K562 (cell line): ENCODE results near the gene RARRES2. TPM values are rescaled to one million over a fixed set of nuclear protein-coding genes. Genes with fewer than 3 reads are reported as not detected.

ENCODE experiments used
- ELF1 ChIP-seq: fragments of 200-800 bp; sonication (Bioruptor generic); IDR thresholded peaks from 2 replicates; pipeline ENCODE4 v1.6.1; 2016; ENCODE audit warnings: missing genetic modification characterization, missing compliant biosample characterization
- IFI16 ChIP-seq: fragments of 250-450 bp; sonication (Bioruptor Pico); IDR thresholded peaks from 2 replicates; pipeline ENCODE4 v2.1.2; 2022; ENCODE audit warnings: mild to moderate bottlenecking, inconsistent platforms
- MTA2 ChIP-seq: fragments of 450-650 bp; IDR thresholded peaks from 2 replicates; pipeline ENCODE4 v1.6.1; 2016; ENCODE audit warnings: low read depth
- NFIX ChIP-seq: fragments of 250-450 bp; sonication (Bioruptor Pico); IDR thresholded peaks from 2 replicates; pipeline ENCODE4 v1.4.0; 2020; ENCODE audit warnings: low read depth, mild to moderate bottlenecking, moderate library complexity
- PPARD ChIP-seq: fragments of 250-450 bp; sonication (Bioruptor Pico); IDR thresholded peaks from 2 replicates; pipeline ENCODE4 v1.8.0; 2022; ENCODE audit warnings: inconsistent platforms, mild to moderate bottlenecking, moderate library complexity
- PTTG1 ChIP-seq: fragments of 450-650 bp; IDR thresholded peaks from 2 replicates; pipeline ENCODE4 v1.6.1; 2016; ENCODE audit warnings: low read depth, mild to moderate bottlenecking, missing genetic modification characterization, missing compliant biosample characterization
- ZFP36 ChIP-seq: fragments of 150-350 bp; IDR thresholded peaks from 2 replicates; pipeline ENCODE4 v1.6.1; 2018; ENCODE audit warnings: low read length, low read depth; ENCODE audit not compliant: partially characterized antibody
- polyA plus RNA-seq, 8 experiments: library from polyadenylated mRNA; depleted of rRNA in 4 of 8; stranded (reverse) in 5 of 8; unstranded in 3 of 8; fragments of >200 nt; fragmentation: Nextera tagmentation in 2 of 8; fragmentation: Illumina TruSeq in 1 of 8; extraction: Ambion mirVana in 2 of 8; extraction: Trizol in 1 of 8; gene quantifications; 2 replicates each; pipeline versions ENCODE4 v1.2.1 to v1.2.3, GENCODE V29; 2011 to 2014; ENCODE audit warnings: inconsistent platforms in 1 of 8, missing spikeins in 1 of 8
- total RNA-seq, 7 experiments: library from RNA; depleted of rRNA in 6 of 7; stranded (reverse); fragments of >200 nt in 6 of 7; fragmentation: Illumina TruSeq in 2 of 7; extraction: Trizol in 2 of 7; gene quantifications; 2 replicates each; pipeline versions ENCODE4 v1.2.1 to v1.2.3, GENCODE V29; 2011 to 2021; ENCODE audit warnings: low replicate concordance in 1 of 7
- TF ChIP-seq, protein P1 (sequence below): fragments of 450-650 bp; IDR thresholded peaks from 2 replicates; pipeline ENCODE4 v1.6.1; 2016; ENCODE audit warnings: low read depth

RARRES2 gene
- total and polyA plus RNA-seq, 9 of the 15 experiments (the other 6 are each of a cell fraction or from before 2014, with no cell fraction given) = 0.11 to 1.7 (median 0.23) TPM; not detected in 6

DNA sequence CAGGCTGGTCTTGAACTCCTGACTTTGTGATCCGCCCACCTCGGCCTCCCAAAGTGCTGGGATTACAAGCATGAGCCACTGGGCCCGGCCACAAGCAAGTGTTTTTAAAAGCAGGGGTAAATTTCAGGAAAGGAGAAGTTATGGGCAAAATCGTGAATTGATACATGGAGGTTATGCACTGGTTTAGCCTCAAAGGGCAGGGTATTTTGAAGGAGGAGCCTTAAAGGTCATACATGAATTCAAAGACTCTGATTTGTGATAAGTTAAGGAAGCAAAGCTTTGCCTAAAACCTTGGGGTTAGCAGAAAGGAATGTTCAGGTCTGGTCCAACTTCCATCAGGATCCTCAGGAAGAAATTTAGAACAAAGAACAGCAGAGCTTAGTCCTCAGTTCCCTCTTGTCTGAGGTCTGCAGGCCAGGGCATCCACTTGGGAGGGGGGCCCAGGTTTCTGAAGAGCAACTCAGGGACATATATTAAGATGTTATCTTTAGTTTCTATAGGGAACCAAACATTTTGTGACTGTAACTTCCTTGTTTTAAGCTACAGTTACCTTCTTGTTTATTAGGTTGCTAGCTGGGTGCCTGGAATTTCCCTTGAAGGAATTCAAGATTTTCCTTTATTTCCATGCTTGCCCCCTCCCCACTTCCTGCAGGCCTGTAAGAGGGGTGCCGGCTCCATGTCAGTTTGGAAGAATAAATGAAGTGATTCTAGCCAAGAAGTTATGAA is 24.4 kb upstream of the RARRES2 start (continued):
- TF ChIP-seq, protein P1, sequence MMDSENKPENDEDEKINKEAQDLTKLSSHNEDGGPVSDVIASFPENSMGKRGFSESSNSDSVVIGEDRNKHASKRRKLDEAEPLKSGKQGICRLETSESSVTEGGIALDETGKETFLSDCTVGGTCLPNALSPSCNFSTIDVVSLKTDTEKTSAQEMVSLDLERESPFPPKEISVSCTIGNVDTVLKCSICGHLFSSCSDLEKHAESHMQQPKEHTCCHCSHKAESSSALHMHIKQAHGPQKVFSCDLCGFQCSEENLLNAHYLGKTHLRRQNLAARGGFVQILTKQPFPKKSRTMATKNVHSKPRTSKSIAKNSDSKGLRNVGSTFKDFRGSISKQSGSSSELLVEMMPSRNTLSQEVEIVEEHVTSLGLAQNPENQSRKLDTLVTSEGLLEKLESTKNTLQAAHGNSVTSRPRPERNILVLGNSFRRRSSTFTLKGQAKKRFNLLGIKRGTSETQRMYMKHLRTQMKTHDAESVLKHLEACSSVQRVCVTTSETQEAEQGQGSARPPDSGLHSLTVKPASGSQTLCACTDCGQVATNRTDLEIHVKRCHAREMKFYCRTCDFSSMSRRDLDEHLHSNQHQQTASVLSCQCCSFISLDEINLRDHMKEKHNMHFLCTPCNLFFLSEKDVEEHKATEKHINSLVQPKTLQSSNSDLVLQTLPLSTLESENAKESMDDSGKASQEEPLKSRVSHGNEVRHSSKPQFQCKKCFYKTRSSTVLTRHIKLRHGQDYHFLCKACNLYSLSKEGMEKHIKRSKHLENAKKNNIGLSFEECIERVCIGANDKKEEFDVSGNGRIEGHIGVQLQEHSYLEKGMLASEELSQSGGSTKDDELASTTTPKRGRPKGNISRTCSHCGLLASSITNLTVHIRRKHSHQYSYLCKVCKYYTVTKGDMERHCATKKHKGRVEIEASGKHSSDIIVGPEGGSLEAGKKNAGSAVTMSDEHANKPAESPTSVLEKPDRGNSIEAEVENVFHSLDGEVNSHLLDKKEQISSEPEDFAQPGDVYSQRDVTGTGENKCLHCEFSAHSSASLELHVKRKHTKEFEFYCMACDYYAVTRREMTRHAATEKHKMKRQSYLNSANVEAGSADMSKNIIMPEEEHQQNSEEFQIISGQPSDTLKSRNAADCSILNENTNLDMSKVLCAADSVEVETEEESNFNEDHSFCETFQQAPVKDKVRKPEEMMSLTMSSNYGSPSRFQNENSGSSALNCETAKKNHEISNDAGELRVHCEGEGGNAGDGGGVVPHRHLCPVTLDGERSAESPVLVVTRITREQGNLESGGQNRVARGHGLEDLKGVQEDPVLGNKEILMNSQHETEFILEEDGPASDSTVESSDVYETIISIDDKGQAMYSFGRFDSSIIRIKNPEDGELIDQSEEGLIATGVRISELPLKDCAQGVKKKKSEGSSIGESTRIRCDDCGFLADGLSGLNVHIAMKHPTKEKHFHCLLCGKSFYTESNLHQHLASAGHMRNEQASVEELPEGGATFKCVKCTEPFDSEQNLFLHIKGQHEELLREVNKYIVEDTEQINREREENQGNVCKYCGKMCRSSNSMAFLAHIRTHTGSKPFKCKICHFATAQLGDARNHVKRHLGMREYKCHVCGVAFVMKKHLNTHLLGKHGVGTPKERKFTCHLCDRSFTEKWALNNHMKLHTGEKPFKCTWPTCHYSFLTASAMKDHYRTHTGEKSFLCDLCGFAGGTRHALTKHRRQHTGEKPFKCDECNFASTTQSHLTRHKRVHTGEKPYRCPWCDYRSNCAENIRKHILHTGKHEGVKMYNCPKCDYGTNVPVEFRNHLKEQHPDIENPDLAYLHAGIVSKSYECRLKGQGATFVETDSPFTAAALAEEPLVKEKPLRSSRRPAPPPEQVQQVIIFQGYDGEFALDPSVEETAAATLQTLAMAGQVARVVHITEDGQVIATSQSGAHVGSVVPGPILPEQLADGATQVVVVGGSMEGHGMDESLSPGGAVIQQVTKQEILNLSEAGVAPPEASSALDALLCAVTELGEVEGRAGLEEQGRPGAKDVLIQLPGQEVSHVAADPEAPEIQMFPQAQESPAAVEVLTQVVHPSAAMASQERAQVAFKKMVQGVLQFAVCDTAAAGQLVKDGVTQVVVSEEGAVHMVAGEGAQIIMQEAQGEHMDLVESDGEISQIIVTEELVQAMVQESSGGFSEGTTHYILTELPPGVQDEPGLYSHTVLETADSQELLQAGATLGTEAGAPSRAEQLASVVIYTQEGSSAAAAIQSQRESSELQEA = no peak
- TF ChIP-seq NFIX (no peak), MTA2 (no peak), PTTG1 (tag) (no peak), ELF1 (peak; percentile 68), ZFP36 (no peak), IFI16 (no peak), PPARD (CRISPR knock-in tag) (no peak)
